Breast epithelium (tissue), 3 donors: ENCODE measurements around the gene HBG2.

Experiments
- POLR2AphosphoS5 ChIP-seq, 3 donors: sonication (generic); formaldehyde crosslinking; IDR thresholded peaks; one replicate each; pipeline ENCODE4 v1.6.1; 2017; ENCODE audit warnings: antibody characterized with exemption in 3 of 3
- TF ChIP-seq, protein P1 (sequence below), 3 donors: fragments of 450-650 bp; IDR thresholded peaks; one replicate each; pipeline ENCODE4 v1.5.1; 2016 to 2017; ENCODE audit warnings: antibody characterized with exemption in 3 of 3, mild to moderate bottlenecking in 3 of 3, moderate library complexity in 3 of 3

DNA sequence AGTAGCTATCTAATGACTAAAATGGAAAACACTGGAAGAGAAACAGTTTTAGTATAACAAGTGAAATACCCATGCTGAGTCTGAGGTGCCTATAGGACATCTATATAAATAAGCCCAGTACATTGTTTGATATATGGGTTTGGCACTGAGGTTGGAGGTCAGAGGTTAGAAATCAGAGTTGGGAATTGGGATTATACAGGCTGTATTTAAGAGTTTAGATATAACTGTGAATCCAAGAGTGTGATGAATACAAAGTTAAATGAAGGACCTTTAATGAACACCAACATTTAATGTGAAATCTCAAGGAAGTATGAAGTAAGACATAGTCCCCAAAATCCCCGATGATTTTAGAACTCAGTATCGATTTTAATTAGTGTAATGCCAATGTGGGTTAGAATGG is 17.2 kb downstream of the HBG2 start:
- TF ChIP-seq, protein P1, sequence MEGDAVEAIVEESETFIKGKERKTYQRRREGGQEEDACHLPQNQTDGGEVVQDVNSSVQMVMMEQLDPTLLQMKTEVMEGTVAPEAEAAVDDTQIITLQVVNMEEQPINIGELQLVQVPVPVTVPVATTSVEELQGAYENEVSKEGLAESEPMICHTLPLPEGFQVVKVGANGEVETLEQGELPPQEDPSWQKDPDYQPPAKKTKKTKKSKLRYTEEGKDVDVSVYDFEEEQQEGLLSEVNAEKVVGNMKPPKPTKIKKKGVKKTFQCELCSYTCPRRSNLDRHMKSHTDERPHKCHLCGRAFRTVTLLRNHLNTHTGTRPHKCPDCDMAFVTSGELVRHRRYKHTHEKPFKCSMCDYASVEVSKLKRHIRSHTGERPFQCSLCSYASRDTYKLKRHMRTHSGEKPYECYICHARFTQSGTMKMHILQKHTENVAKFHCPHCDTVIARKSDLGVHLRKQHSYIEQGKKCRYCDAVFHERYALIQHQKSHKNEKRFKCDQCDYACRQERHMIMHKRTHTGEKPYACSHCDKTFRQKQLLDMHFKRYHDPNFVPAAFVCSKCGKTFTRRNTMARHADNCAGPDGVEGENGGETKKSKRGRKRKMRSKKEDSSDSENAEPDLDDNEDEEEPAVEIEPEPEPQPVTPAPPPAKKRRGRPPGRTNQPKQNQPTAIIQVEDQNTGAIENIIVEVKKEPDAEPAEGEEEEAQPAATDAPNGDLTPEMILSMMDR (IDR thresholded peaks at IDR 0.05), result no peak
- no peak for TF ChIP-seq POLR2AphosphoS5 (IDR thresholded peaks at IDR 0.05)
